GM18868 (cell line): ENCODE results near the gene GATA6.
"Not testable (repeated sequence)": the region's sequence is repeated elsewhere in the genome, so short reads cannot be mapped to it uniquely, and the experiment has no call there.

Source experiments
- ATAC-seq: cut with Tn5 transposase; IDR thresholded peaks from one replicate; pipeline ENCODE4 v1.9.1; 2021; ENCODE audit warnings: mild to moderate bottlenecking, moderate library complexity; ENCODE audit not compliant: unreplicated experiment

GATA6 gene

DNA sequence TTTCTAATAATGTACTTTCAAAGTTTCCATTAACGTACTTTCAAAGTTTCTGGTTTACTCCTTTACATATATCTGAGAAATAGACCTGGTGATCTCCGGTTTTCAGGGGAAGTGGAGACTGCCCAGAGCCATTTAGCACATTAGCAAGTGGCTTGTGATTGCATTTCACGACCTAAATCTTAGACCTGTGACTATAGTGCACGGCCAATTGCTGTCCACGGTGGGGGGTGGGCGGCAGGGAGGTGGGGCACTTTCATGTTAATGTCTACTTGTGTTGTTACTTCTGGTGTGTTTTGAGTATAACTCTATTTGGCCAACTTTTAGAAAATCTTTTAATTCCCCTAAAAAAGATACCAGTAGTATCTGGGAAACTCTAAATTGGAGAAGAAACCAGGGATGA is 11.3 kb downstream of the GATA6 start:
- ATAC-seq: no peak

DNA sequence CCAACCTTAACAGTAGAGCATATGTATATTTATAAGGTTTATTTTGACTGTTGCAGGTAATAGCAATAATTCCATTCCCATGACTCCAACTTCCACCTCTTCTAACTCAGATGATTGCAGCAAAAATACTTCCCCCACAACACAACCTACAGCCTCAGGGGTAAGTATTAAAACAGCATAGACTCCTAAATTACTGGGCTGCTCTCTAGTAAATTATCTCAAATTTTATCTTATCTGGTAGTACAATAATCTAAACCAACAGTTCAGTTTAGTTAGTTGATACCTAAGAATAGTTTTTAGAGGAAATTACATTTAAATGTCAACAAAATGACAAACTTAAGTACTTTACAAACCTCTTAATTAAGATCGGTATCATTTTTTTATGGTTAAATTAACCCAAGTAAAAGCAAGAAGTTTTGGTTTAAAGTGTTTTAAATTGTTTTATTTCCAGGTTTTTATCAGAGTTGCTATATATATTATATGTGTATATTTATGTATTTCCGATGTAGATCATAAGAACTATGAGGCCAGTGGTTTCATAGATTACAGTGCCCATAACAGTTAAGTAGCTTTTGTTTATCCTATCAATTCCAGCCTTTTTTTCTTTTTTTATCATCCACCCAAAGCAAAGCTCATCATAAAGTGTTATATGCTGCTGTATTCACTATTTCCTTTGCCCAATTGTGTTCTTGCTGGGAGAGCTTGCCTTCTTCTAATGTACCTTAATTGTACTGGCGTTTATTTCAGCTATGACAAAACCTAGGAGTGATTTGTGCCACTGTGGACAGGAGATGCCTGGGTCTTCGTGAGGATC is 13.7 kb downstream of the GATA6 start:
- no peak for ATAC-seq

GRCh38 chr18:22183698-22184170 is 14.3 kb downstream of the GATA6 start:
- ATAC-seq: no peak

DNA sequence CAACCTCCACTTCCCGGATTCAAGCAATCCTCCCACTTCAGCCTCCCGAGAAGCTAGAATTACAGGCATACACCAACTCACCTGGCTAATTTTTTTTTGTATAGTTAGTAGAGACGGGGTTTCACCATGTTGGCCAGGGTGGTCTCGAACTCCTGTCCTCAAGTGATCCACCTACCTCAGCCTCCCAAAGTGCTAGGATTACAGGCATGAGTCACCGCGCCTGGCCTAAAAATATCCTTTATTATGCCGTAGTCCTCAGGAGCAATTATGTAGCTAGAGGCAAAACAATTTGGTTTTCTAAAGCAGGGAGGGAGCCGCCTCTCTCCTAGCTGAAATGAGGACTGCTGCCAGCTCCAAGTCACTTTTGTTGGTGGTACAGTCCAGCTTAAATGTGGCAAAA is 15.2 kb downstream of the GATA6 start:
- not testable (repeated sequence) for ATAC-seq

- no peak for ATAC-seq
Observed at GRCh38 chr18:22185273-22185672, 15.9 kb downstream of the GATA6 start.

GRCh38 chr18:22185771-22186386 is 16.5 kb downstream of the GATA6 start:
- no peak for ATAC-seq

GRCh38 chr18:22186484-22186971 is 17.1 kb downstream of the GATA6 start:
- ATAC-seq: no peak

DNA sequence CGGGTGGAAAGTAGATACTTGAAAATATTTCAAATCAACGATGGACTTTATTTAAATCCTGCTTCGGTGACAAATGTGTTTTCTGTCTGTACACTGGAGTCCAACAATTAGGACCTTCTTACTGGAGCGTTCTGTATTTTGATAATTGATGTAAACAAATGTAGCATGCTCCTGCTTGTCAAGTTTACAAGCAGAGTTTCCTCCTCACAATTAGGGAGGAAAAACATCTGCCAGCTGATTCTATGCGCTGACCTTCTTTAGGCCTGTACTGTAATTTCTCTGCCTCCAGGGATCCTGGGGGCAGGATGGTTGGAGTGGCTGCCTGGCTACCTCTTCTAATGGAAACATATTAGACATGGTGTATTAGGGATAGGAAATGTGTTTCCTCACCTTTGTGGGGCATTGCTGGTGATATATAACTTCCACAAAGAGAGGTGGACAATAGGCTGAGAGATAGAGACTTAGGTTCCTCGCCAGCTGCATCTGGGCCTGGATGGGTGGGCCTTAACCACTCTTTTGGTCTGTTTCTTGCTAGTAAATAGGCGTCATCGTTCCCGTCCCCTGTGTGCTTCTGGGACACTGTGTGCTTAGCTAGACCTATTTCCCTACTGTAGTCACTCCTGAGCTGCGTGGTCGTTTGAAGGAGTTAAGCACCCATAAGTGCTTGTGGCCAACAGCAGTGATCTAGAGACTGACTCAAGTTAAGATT is 19.3 kb downstream of the GATA6 start:
- ATAC-seq: no peak

- no peak for ATAC-seq
Observed at GRCh38 chr18:22189449-22190166, 20.2 kb downstream of the GATA6 start.

DNA sequence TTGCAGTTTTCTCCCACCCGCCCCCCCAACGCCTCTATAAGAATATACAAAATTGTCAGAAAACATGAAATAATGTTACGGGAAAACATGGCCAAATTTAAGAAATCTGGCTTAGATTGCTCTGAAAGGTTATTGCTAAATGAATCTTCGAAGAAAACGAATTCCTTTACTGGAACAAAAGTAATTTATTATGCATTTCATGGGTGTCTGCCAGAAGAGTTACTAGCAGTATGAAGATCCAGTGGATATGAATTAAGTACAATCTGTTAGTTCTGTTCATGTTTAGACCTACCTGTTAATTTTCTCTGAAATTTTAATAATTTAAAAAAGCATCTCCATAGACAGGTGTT is 21.9 kb downstream of the GATA6 start:
- no peak for ATAC-seq

GRCh38 chr18:22191923-22192322 is 22.5 kb downstream of the GATA6 start:
- ATAC-seq: no peak

- no peak for ATAC-seq
Observed at GRCh38 chr18:22193466-22193865, 24.1 kb downstream of the GATA6 start.

- ATAC-seq: no peak
Observed at GRCh38 chr18:22194151-22194598, 24.8 kb downstream of the GATA6 start.

- no peak for ATAC-seq
Observed at GRCh38 chr18:22195052-22195451, 25.7 kb downstream of the GATA6 start.

GRCh38 chr18:22196943-22197342 is 27.6 kb downstream of the GATA6 start:
- ATAC-seq: not testable (repeated sequence)

GRCh38 chr18:22197668-22198067 is 28.3 kb downstream of the GATA6 start:
- no peak for ATAC-seq

- ATAC-seq: no peak
Observed at GRCh38 chr18:22198163-22198562, 28.8 kb downstream of the GATA6 start.

DNA sequence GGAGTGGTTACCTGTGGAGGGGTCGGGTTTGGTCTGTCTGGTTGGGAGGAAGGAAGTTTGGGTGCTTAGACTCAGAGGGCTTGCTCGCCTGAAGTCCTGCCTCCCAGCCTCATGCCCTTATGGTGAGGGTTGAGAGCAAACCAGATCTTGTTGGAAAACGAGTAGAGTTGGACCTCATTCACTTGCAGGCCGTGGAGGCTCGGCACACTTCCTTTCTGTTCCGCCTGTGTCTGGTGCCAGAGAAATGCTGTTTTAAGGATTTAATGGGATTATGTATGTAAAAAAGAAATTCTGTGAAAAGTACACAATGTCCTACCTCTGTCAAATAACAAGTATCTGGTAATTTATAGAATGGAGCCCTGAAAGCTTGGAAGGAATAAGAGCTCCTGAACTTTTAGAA is 29.6 kb downstream of the GATA6 start:
- ATAC-seq: no peak

DNA sequence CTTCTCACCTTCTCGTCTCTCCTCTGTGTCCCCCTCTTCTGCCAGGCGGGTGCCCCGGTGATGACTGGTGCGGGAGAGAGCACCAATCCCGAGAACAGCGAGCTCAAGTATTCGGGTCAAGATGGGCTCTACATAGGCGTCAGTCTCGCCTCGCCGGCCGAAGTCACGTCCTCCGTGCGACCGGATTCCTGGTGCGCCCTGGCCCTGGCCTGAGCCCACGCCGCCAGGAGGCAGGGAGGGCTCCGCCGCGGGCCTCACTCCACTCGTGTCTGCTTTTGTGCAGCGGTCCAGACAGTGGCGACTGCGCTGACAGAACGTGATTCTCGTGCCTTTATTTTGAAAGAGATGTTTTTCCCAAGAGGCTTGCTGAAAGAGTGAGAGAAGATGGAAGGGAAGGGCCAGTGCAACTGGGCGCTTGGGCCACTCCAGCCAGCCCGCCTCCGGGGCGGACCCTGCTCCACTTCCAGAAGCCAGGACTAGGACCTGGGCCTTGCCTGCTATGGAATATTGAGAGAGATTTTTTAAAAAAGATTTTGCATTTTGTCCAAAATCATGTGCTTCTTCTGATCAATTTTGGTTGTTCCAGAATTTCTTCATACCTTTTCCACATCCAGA is 31.3 kb downstream of the GATA6 start:
- no peak for ATAC-seq

GRCh38 chr18:22203035-22203434 is 33.6 kb downstream of the GATA6 start:
- ATAC-seq: no peak
